SH-SY5Y (cell line): ENCODE measurements around the gene TET2.

ENCODE experiments used
- GATA2 ChIP-seq: IDR thresholded peaks from 2 replicates; pipeline ENCODE4 v1.6.1; 2011; ENCODE audit warnings: mild to moderate bottlenecking, low read depth, low read length
- GATA3 ChIP-seq: IDR thresholded peaks from 2 replicates; pipeline ENCODE4 v1.6.1; 2011; ENCODE audit warnings: low read depth, mild to moderate bottlenecking, low read length, moderate library complexity

DNA sequence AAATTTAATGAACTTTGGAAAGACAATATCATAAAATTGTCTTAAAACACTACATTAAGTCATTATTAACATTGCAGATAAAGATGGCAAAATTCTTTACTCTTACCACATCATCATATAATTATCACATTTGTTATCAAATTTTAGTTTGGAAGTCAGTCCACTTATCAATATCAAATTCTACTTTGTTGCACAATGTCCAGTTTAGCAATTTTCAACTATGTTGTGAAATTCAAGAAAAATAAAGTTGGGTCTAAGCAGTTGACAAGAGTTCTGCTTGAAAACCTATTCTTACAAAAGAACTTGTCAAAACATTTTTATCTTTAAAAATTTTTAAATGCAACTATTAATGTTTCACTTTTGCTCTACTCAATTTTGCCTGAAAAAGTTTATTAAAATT lies 44.7 kb upstream of the TET2 start:
- no peak for TF ChIP-seq GATA3
- no peak for TF ChIP-seq GATA2
